GM12801 (cell line): ENCODE measurements around the gene SLC45A1.

ENCODE experiments used
- CTCF ChIP-seq: IDR thresholded peaks from one replicate; pipeline ENCODE4 v1.5.1; 2011; ENCODE audit warnings: control low read depth; ENCODE audit not compliant: insufficient read length; ENCODE audit errors: extremely low read depth

The SLC45A1 gene

DNA sequence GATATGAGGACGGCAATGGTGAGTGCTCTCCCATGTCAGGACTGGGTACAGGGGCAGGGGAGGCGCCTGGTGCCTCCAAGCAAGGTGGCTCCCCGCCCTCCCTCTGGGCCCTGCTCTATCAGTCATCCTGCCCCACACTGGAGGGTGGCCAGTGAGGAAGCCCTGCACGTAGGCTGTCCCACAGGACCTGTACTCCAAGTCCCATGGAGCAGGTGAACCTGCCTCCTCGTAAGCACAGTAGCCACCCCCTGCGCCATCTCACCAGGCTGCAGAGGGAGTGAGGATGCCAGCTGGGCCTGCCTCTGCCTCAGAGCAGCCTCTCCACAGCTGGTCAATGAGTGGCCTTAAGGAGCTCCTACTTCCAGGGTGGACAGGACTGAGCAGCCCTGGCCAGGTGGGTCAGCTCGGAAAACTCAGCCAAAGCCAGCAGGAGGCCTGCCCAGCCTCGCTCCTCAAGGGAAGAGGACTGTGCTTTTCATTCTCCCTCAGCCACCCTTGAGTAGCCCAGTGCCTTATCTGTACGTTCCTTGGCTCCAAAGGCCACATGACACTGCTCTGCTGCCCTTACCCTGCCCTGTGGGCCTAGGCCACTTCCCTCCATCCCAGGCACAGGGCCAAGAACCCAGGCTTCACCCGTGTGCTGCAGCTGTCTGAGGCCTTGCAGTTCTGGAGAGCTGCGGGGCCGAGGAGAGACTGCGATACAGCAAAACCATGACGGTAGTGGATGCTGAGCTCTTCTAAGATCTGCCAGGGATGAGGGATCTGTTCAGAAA is 39.6 kb downstream of the SLC45A1 start:
- TF ChIP-seq CTCF, result no peak

GRCh38 chr1:8358241-8358896 is 40.5 kb downstream of the SLC45A1 start:
- no peak for TF ChIP-seq CTCF

GRCh38 chr1:8358897-8359616 is 41.1 kb downstream of the SLC45A1 start:
- TF ChIP-seq CTCF, result no peak

- TF ChIP-seq CTCF, result no peak
Measured at GRCh38 chr1:8359617-8360481, 41.9 kb downstream of the SLC45A1 start.

GRCh38 chr1:8360493-8361197 is 42.7 kb downstream of the SLC45A1 start:
- no peak for TF ChIP-seq CTCF

DNA sequence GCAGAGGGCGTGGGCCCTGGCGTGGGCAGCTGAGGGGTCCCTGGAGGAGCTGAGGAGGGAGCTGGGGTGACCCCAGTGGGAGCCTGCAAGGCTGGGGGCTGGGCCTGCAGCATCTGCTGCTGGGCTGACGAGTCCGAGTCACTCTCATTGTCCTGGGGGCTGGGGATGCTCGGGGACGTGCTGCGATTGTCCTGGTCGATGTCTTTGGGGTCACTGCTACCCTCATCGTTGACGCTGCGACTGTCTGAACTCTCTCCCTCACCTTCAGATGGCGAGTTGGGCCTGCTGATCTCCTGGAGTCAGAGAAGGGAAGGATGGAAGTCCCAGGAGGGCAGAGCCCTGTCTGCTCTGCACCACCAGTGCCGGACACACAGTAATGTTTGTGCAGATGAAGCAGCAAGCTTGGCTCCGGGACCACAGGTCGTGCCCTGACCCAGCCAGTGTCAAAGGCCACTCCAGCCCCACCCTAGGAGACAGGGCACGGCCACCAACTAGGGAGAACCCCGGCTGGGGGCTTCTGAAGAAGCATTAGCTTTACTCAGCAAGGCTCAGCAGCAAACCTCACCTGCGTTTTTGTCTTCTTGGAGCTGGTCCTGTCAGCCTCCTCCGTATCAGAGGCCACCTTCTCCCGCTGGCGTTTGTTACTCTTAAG is 43.4 kb downstream of the SLC45A1 start:
- TF ChIP-seq CTCF, result no peak
